Left lung (tissue), 8 donors: Measurements from ENCODE around the gene ZNF614. TPM values are rescaled to one million over a fixed set of nuclear protein-coding genes. Genes with fewer than 3 reads are reported as not detected.

Source experiments
- polyA plus RNA-seq, 6 donors: library from polyadenylated mRNA; unstranded; fragments of 120-200 nt; gene quantifications; one replicate each; pipeline ENCODE4 v1.2.1, GENCODE V29; 2013; ENCODE audit not compliant: insufficient read length in 6 of 6
- total RNA-seq, 2 donors: library from RNA; stranded (reverse); fragmentation: NEBNext Ultra II Directional; extraction: Animal tissue kit (Norgen Biotek cat#: 25700); gene quantifications; one replicate each; pipeline ENCODE4 v1.2.1, GENCODE V29; 2021
- donor health status: DM: no; HTN: yes; CAD: no.
- donor health status: DM: no; HTN: no; CAD: no.

ZNF614 gene
- total and polyA plus RNA-seq, 8 donors, result 5.7 to 22.4 (median 19.3) TPM

Other genes starting within 250 kb of the ZNF614 start
- gene FPR3, start 233.2 kb downstream of the ZNF614 start, total RNA-seq, result 10 to 100 TPM; 28.6 to 75.0 TPM
- gene FPR3, start 233.2 kb downstream of the ZNF614 start, polyA plus RNA-seq, result 1 to 10 TPM in 4 of 6 donors, under 1 TPM in 2; 0.79 to 1.5 (median 1.1) TPM
- gene ZNF577, start 140.4 kb downstream of the ZNF614 start, total RNA-seq, result 10 to 100 TPM in 1 of 2 donors, 1 to 10 TPM in 1; 8.5 to 11.8 TPM
- 10 to 100 TPM; 42.5 to 50.9 (median 43.9) TPM for gene ZNF577, start 140.4 kb downstream of the ZNF614 start, polyA plus RNA-seq
- gene ZNF649, start 123.4 kb downstream of the ZNF614 start, total RNA-seq, result 10 to 100 TPM in 1 of 2 donors, 1 to 10 TPM in 1; 8.7 to 11.9 TPM
- gene ZNF649, start 123.4 kb downstream of the ZNF614 start, polyA plus RNA-seq, result 10 to 100 TPM; 24.0 to 29.6 (median 27.4) TPM
- gene ZNF613, start 100.9 kb downstream of the ZNF614 start, total RNA-seq, result 1 to 10 TPM; 7.0 to 7.7 TPM
- 10 to 100 TPM; 11.5 to 15.5 (median 13.9) TPM for gene ZNF613, start 100.9 kb downstream of the ZNF614 start, polyA plus RNA-seq
- 10 to 100 TPM in 1 of 2 donors, 1 to 10 TPM in 1; 7.8 to 12.5 TPM for gene ZNF350, start 41.5 kb downstream of the ZNF614 start, total RNA-seq
- 10 to 100 TPM; 17.5 to 25.8 (median 21.4) TPM for gene ZNF350, start 41.5 kb downstream of the ZNF614 start, polyA plus RNA-seq
- 1 to 10 TPM; 8.7 to 10.0 TPM for gene ZNF615, start 20.2 kb downstream of the ZNF614 start, total RNA-seq
- 10 to 100 TPM; 20.1 to 27.0 (median 22.4) TPM for gene ZNF615, start 20.2 kb downstream of the ZNF614 start, polyA plus RNA-seq
- 10 to 100 TPM in 1 of 2 donors, 1 to 10 TPM in 1; 8.7 to 11.2 TPM for gene ZNF432, start 20.5 kb upstream of the ZNF614 start, total RNA-seq
- 10 to 100 TPM; 22.1 to 27.9 (median 25.7) TPM for gene ZNF432, start 20.5 kb upstream of the ZNF614 start, polyA plus RNA-seq
- gene ZNF841, start 67.4 kb upstream of the ZNF614 start, total RNA-seq, result 10 to 100 TPM; 21.0 to 22.2 TPM
- 10 to 100 TPM; 25.8 to 35.4 (median 33.5) TPM for gene ZNF841, start 67.4 kb upstream of the ZNF614 start, polyA plus RNA-seq
- 10 to 100 TPM; 12.0 to 14.2 TPM for gene ZNF616, start 111.6 kb upstream of the ZNF614 start, total RNA-seq
- gene ZNF616, start 111.6 kb upstream of the ZNF614 start, polyA plus RNA-seq, result 10 to 100 TPM; 19.8 to 26.0 (median 23.7) TPM
- gene ZNF836, start 143.2 kb upstream of the ZNF614 start, total RNA-seq, result 10 to 100 TPM; 13.1 to 17.4 TPM
- gene ZNF836, start 143.2 kb upstream of the ZNF614 start, polyA plus RNA-seq, result 10 to 100 TPM; 19.8 to 25.1 (median 22.7) TPM
- 100 to 1,000 TPM; 193 to 199 TPM for gene PPP2R1A, start 161.7 kb upstream of the ZNF614 start, total RNA-seq
- gene PPP2R1A, start 161.7 kb upstream of the ZNF614 start, polyA plus RNA-seq, result 100 to 1,000 TPM; 313 to 346 (median 333) TPM
- 10 to 100 TPM; 14.1 to 16.1 TPM for gene ZNF766, start 241.2 kb upstream of the ZNF614 start, total RNA-seq
- gene ZNF766, start 241.2 kb upstream of the ZNF614 start, polyA plus RNA-seq, result 10 to 100 TPM; 16.4 to 22.8 (median 18.9) TPM